ENCODE measurements around the gene GLYATL1. TPM values are rescaled to one million over a fixed set of nuclear protein-coding genes. Genes with fewer than 3 reads are reported as not detected.

Gene GLYATL1
- total and polyA plus RNA-seq, 2 of the 8 experiments (the other 6 are each of a cell fraction or from before 2014, with no cell fraction given): 8.6 to 10.7 TPM

DNA sequence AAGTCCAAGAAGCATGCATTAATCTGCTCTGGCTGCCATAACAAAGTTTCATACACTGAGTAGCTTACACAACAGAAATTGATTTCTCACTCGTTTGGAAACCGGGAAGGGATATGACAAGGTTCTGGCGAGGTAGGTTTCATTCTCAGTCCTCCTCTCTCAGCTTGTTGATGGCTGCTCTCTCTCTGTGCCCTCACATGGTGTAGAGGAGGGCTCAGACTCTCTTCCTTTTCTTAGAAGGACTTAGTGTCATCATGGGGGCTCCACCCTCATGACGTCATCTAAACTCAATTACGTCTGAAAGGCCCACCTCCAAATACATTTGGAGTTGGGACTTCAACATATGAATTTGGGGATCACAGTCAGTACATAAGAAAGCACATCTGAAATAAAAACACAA, 18.6 kb downstream of the GLYATL1 start:
- no peaks in the 10 kb centered on the region; the same call in 1 of the 2 replicates for H3K23me2 ChIP-seq (ENCODE audit: low read depth, low read length)

More for the DNA sequence above, 18.6 kb downstream of the GLYATL1 start:
- FAIRE-seq: no peak
- no peak overlapping the region for H2BK12ac ChIP-seq (ENCODE audit: low read depth, low read length)
- no peak overlapping the region for H3K4me2 ChIP-seq (ENCODE audit: insufficient read depth in 1 of 2, low read depth in 2 of 2, low read length in 2 of 2)
- no peak overlapping the region for H2BK20ac ChIP-seq (ENCODE audit: low read length)
- H3K23ac ChIP-seq (ENCODE audit: insufficient read length): no peak overlapping the region
- no peak overlapping the region for H2BK120ac ChIP-seq (replicated peaks; ENCODE audit: low read depth, low read length)
- H3K79me1 ChIP-seq (ENCODE audit: low read depth, low read length): no peaks in the 10 kb centered on the region
- H3K9me3 ChIP-seq (ENCODE audit: insufficient read depth in 2 of 2, low read depth in 1 of 2, low read length in 1 of 2): no peaks in the 10 kb centered on the region
- H3K27ac ChIP-seq (ENCODE audit: low read depth, low read length): no peak overlapping the region
- ChIA-PET CTCF (ENCODE audit: partially characterized antibody) (interaction anchor here (0.7 to 3.5 kb wide), 16 partner anchors 9 to 200 kb away, joined by 3 to 24 read pairs (median 4); no protein-coding TSS in a partner anchor), POLR2A (ENCODE audit: partially characterized antibody) (no interaction called here)
- H2AFZ ChIP-seq (ENCODE audit: low read length): no peak overlapping the region
- no peaks in the 10 kb centered on the region; a peak in 1 of 8 replicates for H3K36me3 ChIP-seq (ENCODE audit: control insufficient read depth in 2 of 4, insufficient read depth in 4 of 4, low read length in 3 of 4)
- H4K8ac ChIP-seq (ENCODE audit: extremely low read depth, insufficient read depth, low read length): no peak overlapping the region
- no peak overlapping the region for H3K4ac ChIP-seq (replicated peaks; ENCODE audit: insufficient read length, low read depth, low read length)
- H3K4me3 ChIP-seq (ENCODE audit: extremely low read depth in 1 of 4, insufficient read depth in 2 of 4, low read depth in 3 of 4, low read length in 4 of 4): no peak overlapping the region
- TF ChIP-seq GTF2F1 (IDR thresholded peaks at IDR 0.05; ENCODE audit: borderline replicate concordance, low read depth, low read length): no peak
- TF ChIP-seq, protein P1, sequence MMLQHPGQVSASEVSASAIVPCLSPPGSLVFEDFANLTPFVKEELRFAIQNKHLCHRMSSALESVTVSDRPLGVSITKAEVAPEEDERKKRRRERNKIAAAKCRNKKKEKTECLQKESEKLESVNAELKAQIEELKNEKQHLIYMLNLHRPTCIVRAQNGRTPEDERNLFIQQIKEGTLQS (IDR thresholded peaks at IDR 0.05; ENCODE audit: insufficient read depth, low read depth, low read length): no peak
- TF ChIP-seq RFX5 (IDR thresholded peaks at IDR 0.05; ENCODE audit: borderline replicate concordance, low read depth, low read length): no peak
- no peak for TF ChIP-seq RAD21 (IDR thresholded peaks at IDR 0.05 in 1 of 2, conservative IDR thresholded peaks at IDR 0.05 in 1 of 2; ENCODE audit: low read depth in 2 of 2, low read length in 2 of 2)
- no peak for TF ChIP-seq BACH1 (IDR thresholded peaks at IDR 0.05; ENCODE audit: low read length)
- TF ChIP-seq ASH2L (IDR thresholded peaks at IDR 0.05; ENCODE audit: low read length): no peak
- no peak overlapping the region for H3K9ac ChIP-seq (replicated peaks in 1 of 4; ENCODE audit: extremely low read depth in 1 of 4, low read depth in 3 of 4, low read length in 3 of 4)
- WGBS, 2 experiments (ENCODE audit: extremely low coverage in 1 of 2, insufficient coverage in 1 of 2, insufficient read length in 1 of 2, insufficient replicate concordance in 2 of 2, low coverage in 1 of 2, low lambda C conversion rate in 2 of 2, missing lambda C conversion rate in 1 of 2): 83% methylated on average over 5 of the region's 5 CpGs; no CpG with 5 or more reads in 1 of the 2 experiments
- H2AK5ac ChIP-seq (ENCODE audit: low read depth, low read length): no peak overlapping the region
- H2BK15ac ChIP-seq (ENCODE audit: low read length): no peak overlapping the region
- no peak overlapping the region for H4K91ac ChIP-seq (replicated peaks; ENCODE audit: insufficient read length, low read length)
- H3K27me3 ChIP-seq (replicated peaks in 1 of 4; ENCODE audit: control insufficient read depth in 3 of 4, extremely low read depth in 1 of 4, insufficient read depth in 3 of 4, low read length in 3 of 4): peaks cover 0 to 2% (median 0%) of the 10 kb centered on the region in 4 experiments; a peak in 1 of 7 replicates
- H3K56ac ChIP-seq (replicated peaks; ENCODE audit: insufficient read length, low read depth, low read length): no peak overlapping the region
- peaks cover 0 to 4% (median 0%) of the 10 kb centered on the region in 4 experiments; a peak in 1 of 7 replicates for H3K4me1 ChIP-seq (replicated peaks in 1 of 4; ENCODE audit: control insufficient read depth in 3 of 4, insufficient read depth in 4 of 4, low read length in 3 of 4)
- H4K5ac ChIP-seq (ENCODE audit: insufficient read length, low read depth, low read length): no peak overlapping the region
- H3K18ac ChIP-seq (ENCODE audit: extremely low read depth, low read length): no peak overlapping the region
- H2BK5ac ChIP-seq (ENCODE audit: low read depth, low read length): no peak overlapping the region
- H3K79me2 ChIP-seq (ENCODE audit: control insufficient read depth in 1 of 2, insufficient read depth in 2 of 2, low read length in 2 of 2): no peaks in the 10 kb centered on the region
- H4K20me1 ChIP-seq (replicated peaks in 1 of 2; ENCODE audit: control insufficient read depth in 1 of 2, insufficient read depth in 2 of 2, low read length in 2 of 2): no peaks in the 10 kb centered on the region
- DNase-seq (ENCODE audit: low read depth in 1 of 2, low spot score in 2 of 2): no peak
- no peak overlapping the region for H3K14ac ChIP-seq (ENCODE audit: insufficient read length)
